A673 (cell line): ENCODE data around the gene COBL.

ENCODE experiments used
- CTCF ChIP-seq: fragments of 300-800, 200-600 bp; sonication (generic); conservative IDR thresholded peaks from 2 replicates; pipeline ENCODE4 v1.5.1; 2017; ENCODE audit warnings: low read depth, mild to moderate bottlenecking, antibody characterized with exemption, low read length, moderate library complexity, mixed read lengths
- EZH2 ChIP-seq: fragments of 200-600 bp; sonication (generic); IDR thresholded peaks from 2 replicates; pipeline ENCODE4 v1.6.1; 2017; ENCODE audit warnings: borderline replicate concordance, low read depth, mild to moderate bottlenecking, mixed read lengths, antibody characterized with exemption, low read length; ENCODE audit not compliant: poor library complexity, severe bottlenecking

GRCh38 chr7:51141451-51142003 is 175.1 kb downstream of the COBL start:
- no peak for TF ChIP-seq CTCF
- no peak for TF ChIP-seq EZH2
